GM21717 (cell line): Measurements from ENCODE around the gene SPSB4.

Experiments used
- ATAC-seq: cut with Tn5 transposase; IDR thresholded peaks from one replicate; pipeline ENCODE4 v1.9.1; 2021; ENCODE audit warnings: mild to moderate bottlenecking, moderate library complexity; ENCODE audit not compliant: unreplicated experiment

SPSB4 gene

GRCh38 chr3:141150081-141150830 lies 99.1 kb downstream of the SPSB4 start:
- no peak for ATAC-seq

GRCh38 chr3:141150931-141151330 lies 99.8 kb downstream of the SPSB4 start:
- no peak for ATAC-seq

GRCh38 chr3:141151439-141151838 lies 100.3 kb downstream of the SPSB4 start:
- no peak for ATAC-seq

- no peak for ATAC-seq
Observed at GRCh38 chr3:141152130-141152529, 101.0 kb downstream of the SPSB4 start.

GRCh38 chr3:141152801-141153678 lies 101.9 kb downstream of the SPSB4 start:
- no peak for ATAC-seq

- ATAC-seq: no peak
Observed at GRCh38 chr3:141153679-141153966, 102.5 kb downstream of the SPSB4 start.

GRCh38 chr3:141164852-141165251 lies 113.7 kb downstream of the SPSB4 start:
- no peak for ATAC-seq

GRCh38 chr3:141167681-141168080 lies 116.5 kb downstream of the SPSB4 start:
- no peak for ATAC-seq

- no peak for ATAC-seq
Observed at GRCh38 chr3:141170678-141171295, 119.6 kb downstream of the SPSB4 start.

GRCh38 chr3:141174674-141175073 lies 123.5 kb downstream of the SPSB4 start:
- no peak for ATAC-seq

- ATAC-seq: no peak
Observed at GRCh38 chr3:141176775-141177174, 125.6 kb downstream of the SPSB4 start.

- no peak for ATAC-seq
Observed at GRCh38 chr3:141178026-141178425, 126.9 kb downstream of the SPSB4 start.

GRCh38 chr3:141178551-141178950 lies 127.4 kb downstream of the SPSB4 start:
- no peak for ATAC-seq

GRCh38 chr3:141179983-141180382 lies 128.8 kb downstream of the SPSB4 start:
- no peak for ATAC-seq

- no peak for ATAC-seq
Observed at GRCh38 chr3:141181196-141181595, 130.0 kb downstream of the SPSB4 start.

GRCh38 chr3:141181819-141182218 lies 130.7 kb downstream of the SPSB4 start:
- ATAC-seq: no peak

GRCh38 chr3:141183606-141184005 lies 132.5 kb downstream of the SPSB4 start:
- ATAC-seq: no peak

GRCh38 chr3:141184430-141184829 lies 133.3 kb downstream of the SPSB4 start:
- ATAC-seq: no peak

- no peak for ATAC-seq
Observed at GRCh38 chr3:141191097-141191749, 140.1 kb downstream of the SPSB4 start.

GRCh38 chr3:141192345-141192744 lies 141.2 kb downstream of the SPSB4 start:
- peak; percentile 100 for ATAC-seq

- no peak for ATAC-seq
Observed at GRCh38 chr3:141193066-141193830, 142.1 kb downstream of the SPSB4 start.
